ENCODE data around the gene TTC34.

The TTC34 gene

GRCh38 chr1:2830761-2831425 is 29.4 kb upstream of the TTC34 start:
- DNase-seq (ENCODE audit: low spot score): no peak

DNA sequence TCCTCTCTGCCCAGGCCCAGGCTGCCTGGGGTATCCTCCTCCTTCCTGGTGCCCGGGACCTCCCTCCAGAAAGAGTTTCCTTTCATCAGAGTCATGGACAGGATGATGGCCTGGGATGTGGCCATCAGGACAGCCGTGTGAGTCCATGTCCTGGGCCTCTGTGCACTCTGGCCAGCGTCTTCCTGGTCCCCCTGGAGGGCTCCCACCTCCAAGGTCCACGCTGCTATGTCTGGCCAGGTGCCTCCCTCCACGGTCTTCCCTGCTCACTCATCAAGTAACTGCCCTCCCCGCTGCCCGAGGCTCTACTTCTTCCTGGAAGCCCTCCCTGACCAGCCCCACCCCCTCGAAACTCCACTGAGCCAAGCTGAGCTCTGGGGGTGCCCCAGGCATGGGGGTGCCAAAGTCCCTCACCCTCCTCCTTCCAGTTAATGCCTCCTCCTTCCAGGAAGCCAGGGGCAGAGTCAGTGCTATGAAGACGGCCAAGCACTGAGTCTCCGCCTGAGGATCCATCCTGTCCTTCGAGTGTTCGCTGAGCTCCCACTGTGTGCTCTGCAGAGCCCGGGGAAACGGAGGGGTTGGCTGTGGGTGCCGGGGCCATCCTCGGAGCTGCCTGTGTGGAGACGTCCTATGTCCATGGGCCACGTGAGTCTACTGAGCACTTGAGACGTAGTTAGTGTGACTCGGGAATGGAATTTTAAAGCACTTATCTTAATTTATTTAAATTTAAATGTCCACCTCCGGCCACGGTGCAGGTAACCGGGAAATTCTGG is 28.5 kb upstream of the TTC34 start:
- DNase-seq (ENCODE audit: low spot score): no peak

DNA sequence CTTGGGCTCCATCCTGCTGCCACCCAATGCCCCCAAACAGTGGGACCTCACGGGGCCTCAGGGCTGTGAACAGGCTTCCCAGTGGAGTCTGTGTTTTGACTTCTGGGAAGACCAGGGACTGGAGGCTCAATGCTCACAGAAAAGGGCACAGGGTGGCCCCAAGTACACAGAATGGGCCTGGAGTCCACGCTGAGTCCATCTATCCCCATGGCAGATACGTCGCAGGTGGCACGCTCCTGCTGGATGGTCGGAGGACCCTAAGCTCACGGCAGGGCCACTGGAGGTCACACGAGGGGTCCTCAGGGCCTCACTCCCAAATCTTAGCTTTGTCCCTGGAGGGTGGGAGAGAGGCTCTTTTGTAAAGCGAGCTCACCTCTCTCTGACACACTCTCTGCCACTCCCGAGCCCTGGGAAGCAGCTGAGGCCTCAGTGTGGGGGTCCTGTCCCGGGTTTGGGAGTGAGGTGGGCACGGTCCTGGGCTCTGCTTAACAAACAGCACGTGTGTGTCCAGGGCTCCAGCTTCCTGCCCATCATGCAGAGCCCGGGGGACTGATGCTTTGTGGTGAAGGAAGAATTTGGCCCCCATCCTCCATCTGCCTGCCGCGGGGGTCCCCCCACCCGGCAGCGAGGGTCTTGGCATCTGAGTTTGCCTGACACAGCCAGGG is 27.2 kb upstream of the TTC34 start:
- DNase-seq (ENCODE audit: low spot score): no peak

DNA sequence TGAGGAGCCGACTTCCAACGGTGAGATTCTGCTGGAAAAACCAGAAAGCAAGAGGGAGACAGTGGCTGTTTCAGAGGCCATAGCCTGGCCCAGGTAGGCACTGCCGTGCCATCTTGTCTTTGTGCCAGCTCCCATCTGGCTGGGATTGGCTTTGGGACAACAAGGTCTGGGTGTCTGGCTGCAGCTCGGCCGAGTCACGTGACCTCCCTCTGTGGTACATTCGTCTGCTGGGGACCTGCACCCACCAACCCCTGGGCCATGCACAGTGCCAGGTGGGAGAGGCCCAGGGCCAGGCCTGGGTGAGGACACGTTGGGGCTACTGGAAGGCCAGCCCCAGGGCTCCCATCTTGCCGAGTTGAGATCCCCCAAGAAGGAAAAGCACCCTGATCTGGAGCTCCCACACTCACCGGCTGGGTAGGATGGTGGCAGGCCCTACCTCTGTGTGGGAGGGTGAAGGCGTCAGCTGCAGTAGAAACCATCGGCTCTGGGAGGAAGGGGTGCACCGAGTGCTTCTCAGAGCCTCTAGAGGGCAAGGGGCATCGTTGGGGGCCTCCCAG is 25.3 kb upstream of the TTC34 start:
- no peak for DNase-seq (ENCODE audit: low spot score)

GRCh38 chr1:2826316-2826715 is 24.8 kb upstream of the TTC34 start:
- DNase-seq (ENCODE audit: low spot score): no peak

DNA sequence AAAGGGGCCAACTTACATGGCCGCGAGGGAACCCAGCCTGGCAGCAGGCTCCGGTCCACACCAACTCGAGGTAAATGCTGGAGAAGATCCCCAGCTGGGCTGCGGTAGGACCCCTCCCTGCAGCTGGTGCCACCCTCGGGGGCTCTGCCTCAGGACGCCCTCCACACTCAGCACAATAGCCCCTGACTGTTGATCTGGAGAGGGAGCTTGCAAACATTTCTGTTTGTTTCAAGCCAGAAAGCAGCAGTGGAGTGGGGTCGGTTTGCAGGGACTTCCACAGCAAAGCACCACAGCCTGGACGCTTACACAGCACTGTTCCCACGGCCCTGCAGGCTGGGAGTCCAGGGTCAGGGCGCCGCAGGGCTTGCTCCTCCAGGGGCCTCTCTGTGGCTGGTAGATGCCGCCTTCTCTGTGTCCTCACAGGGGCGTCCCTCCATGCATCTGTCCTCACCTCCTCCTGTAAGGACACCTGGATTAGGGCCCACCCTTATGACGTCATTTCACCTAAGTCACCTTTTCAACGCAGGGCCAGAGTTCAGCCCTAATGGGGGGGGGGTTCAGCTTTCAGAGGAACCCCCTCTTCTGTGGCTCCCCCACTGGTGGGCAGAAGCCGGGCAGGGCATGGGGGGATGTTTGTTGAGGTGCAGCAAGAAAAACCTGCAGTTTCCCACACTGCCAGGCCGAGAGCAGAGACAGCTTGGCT is 24.1 kb upstream of the TTC34 start:
- DNase-seq (ENCODE audit: low spot score): no peak

GRCh38 chr1:2824999-2825398 is 23.5 kb upstream of the TTC34 start:
- no peak for DNase-seq (ENCODE audit: low spot score)

GRCh38 chr1:2823921-2824610 is 22.6 kb upstream of the TTC34 start:
- DNase-seq (ENCODE audit: low spot score): no peak

DNA sequence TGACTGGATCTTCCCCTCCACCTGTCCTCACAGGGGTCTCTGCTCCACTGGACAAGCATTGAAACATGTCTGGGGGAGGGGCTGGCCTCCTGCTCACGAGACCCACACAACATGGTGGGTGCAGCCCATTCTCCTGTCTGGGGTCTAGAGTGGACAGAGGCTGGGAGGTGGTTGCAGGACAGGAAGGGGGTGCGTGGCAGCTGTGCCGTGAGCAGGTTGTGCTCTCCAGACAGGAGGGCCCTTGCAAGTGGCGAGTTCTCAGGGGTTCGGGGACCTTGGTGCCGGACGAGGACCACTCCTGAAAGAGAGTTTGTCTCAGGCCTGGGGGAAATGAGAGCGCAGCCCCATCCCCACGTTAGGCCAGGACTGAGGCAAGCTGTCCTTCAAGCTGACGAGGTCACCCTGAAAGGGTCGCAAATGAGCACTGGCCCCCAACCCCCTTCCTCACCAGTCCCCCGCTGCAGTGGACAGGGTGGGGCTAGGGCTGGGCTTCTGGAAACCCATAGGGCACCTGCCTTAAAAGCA is 21.2 kb upstream of the TTC34 start:
- no peak for DNase-seq (ENCODE audit: low spot score)

GRCh38 chr1:2821966-2822620 is 20.6 kb upstream of the TTC34 start:
- no peak for DNase-seq (ENCODE audit: low spot score)

DNA sequence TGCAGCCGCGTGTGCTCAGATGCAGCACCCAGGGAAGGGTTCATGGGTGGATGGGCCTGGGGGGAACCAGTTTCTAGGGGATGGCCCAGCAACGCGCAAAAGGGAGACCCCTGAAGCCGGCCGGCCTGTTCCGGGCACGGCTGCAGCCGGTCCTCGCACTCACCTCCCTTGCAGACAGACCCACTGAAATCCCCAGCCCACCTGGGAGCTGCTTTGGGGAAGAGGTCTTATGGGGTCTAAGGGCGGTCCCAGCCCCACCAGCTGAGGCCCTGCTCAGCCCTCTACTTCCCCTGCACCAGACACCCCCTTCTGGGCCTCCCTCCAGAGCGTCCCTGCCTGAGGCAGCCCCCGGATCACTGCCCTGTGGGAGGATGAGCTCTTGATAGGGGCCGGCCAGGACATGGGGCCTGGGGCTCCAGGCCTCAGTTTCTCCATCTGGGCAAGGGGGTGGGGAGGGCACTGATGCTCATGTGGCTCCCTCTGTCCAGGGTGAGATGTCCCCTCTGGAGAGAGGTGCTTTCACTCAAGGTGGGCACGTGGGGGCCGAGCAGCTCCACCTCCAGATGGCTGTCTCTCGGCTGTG is 20.0 kb upstream of the TTC34 start:
- no peak for DNase-seq (ENCODE audit: low spot score)

DNA sequence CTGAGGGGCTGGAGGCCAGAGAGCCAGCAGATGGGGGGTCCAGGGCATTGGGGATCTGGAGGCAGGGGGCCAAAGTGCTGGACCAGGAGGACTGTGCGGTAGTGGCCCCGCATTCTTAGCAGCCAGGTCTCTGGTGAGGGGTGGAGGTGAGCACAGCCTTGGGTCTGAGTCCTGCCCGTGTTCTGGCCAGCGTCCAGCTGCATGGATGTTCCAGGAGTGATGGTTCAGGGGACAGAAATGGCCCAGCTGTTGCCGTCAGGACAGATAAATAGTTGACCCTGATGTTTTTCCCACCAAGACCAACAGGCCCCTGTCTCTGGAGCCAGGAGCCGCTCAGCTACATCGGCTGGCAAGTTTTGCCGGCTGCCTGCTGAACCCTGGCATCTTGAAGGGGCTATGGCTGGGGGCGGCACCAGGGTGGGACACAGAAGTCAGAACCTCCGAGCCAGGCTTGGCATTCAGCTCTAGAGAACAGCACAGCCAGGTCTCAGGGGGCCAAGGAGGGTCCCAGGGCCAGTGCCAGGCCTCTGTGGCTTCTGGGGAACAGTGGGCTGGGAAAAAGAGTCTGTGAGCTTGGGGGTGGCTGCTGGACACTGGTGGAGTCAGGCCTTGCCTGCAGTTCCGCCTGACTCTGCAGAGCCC is 19.4 kb upstream of the TTC34 start:
- no peak for DNase-seq (ENCODE audit: low spot score)

- DNase-seq (ENCODE audit: low spot score): no peak
Observed at GRCh38 chr1:2819831-2820730, 18.6 kb upstream of the TTC34 start.

GRCh38 chr1:2819429-2819828 is 17.9 kb upstream of the TTC34 start:
- DNase-seq (ENCODE audit: low spot score): no peak

DNA sequence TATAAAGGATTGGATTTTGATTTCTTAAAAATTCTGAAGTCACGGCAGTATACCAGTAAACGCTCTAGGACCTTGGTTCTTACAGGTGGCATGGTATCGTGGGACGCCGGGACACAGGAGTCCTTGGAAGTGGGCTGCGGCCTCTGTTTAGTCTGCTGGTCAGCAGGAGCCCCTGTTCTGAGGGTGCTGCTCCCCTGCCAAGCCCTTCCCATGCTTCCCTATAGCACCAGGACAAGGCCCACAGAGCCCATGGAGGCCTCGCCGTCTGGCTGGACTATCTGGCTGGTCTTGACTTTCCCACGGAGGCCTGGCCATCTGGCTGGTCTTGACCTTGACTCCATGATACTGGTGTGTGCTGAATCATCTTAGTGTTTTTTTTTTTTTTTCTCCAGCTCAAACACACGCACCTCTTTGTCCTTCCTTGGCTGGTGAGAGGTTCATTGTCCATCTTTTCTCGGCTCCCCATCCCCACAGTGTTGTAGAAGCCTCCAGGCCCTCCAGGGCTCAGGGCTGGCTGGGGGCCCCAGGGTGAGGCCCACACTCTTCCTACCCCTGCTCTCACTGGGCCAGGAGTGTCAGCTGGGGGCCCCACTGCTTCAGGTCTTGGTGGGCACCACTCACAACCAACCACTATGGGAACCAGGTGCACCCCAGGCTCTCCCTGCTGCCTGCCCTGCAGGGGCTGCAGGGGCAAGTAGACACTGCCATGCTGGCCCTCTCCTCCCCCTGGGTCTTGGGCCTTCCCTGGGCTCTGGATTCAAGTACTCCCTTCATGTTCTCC is 16.5 kb upstream of the TTC34 start:
- DNase-seq (ENCODE audit: low spot score): no peak

- DNase-seq (ENCODE audit: low spot score): no peak
Observed at GRCh38 chr1:2816786-2817185, 15.3 kb upstream of the TTC34 start.

GRCh38 chr1:2815551-2815950 is 14.1 kb upstream of the TTC34 start:
- no peak for DNase-seq (ENCODE audit: low spot score)

GRCh38 chr1:2814511-2815075 is 13.1 kb upstream of the TTC34 start:
- DNase-seq (ENCODE audit: low spot score): no peak
